K562 (cell line): Measurements from ENCODE around the gene RGS4. TPM values are rescaled to one million over a fixed set of nuclear protein-coding genes. Genes with fewer than 3 reads are reported as not detected.

ENCODE experiments used
- ATAC-seq: fragments of 200-7000 bp; cut with Tn5 transposase; 3 replicates; pipeline ENCODE4 v1.9.1; 2020; ENCODE audit warnings: moderate library complexity
- BruUV-seq: library from RNA; stranded (reverse); fragments of 400-500 nt; replicated peaks from 2 replicates; lab custom pipeline; 2021; lab: Mats Ljungman, UMichigan
- CTCF ChIA-PET: fragments of 300-600 bp; formaldehyde crosslinking; extraction: SDS; loops from one replicate; lab custom pipeline; 2021; ENCODE audit warnings: low intra/inter-chr PET ratio; lab: Yijun Ruan, JAX
- POLR2A ChIA-PET: fragments of 300-600, 350-650 bp; sonication (Branson Sonifier 250); formaldehyde crosslinking; extraction: SDS; loops from one replicate; lab custom pipeline; 2021; ENCODE audit warnings: antibody characterized with exemption, inconsistent platforms; lab: Yijun Ruan, JAX
- DNase-seq, 4 experiments: peaks; one replicate each; pipeline versions ENCODE4 v3.0.0 to v3.0.0-alpha.2; 2011 to 2018; ENCODE audit warnings: low spot score in 3 of 4, mixed read lengths in 3 of 4; ENCODE audit errors: extremely low read depth in 1 of 4
- FAIRE-seq: peaks from 2 replicates; lab custom pipeline; 2011; peaks lifted over from hg19 to GRCh38; lab: Jason Lieb, UNC
- H2AFZ ChIP-seq: 2 replicates; pipeline ENCODE4 v1.6.0; 2011; ENCODE audit warnings: low read depth, low read length, control low read depth, inconsistent platforms
- H3K27ac ChIP-seq: fragments of 200-600 bp; 3 replicates; pipeline ENCODE4 v1.8.0; 2011; ENCODE audit warnings: low read depth, mild to moderate bottlenecking, control low read depth, inconsistent platforms, low read length, moderate library complexity, mixed read lengths; ENCODE audit errors: extremely low read depth
- H3K27me3 ChIP-seq, 2 experiments: fragments of 300-600 bp in 1 of 2; 2 replicates in 1 of 2; 3 replicates in 1 of 2; pipeline versions ENCODE4 v1.6.0 to v1.8.0; 2011; ENCODE audit warnings: inconsistent platforms in 2 of 2, low read length in 2 of 2, mild to moderate bottlenecking in 1 of 2, mixed read lengths in 1 of 2, moderate library complexity in 1 of 2; ENCODE audit not compliant: control insufficient read depth in 2 of 2, insufficient read depth in 2 of 2
- H3K36me3 ChIP-seq: fragments of 300-600 bp; 3 replicates; pipeline ENCODE4 v1.8.0; 2011; ENCODE audit warnings: mild to moderate bottlenecking, low read length, inconsistent platforms; ENCODE audit not compliant: control insufficient read depth, insufficient read depth
- H3K4me1 ChIP-seq, 2 experiments: fragments of 200-600 bp in 1 of 2; replicated peaks in 1 of 2; 2 replicates in 1 of 2; 3 replicates in 1 of 2; pipeline versions ENCODE4 v1.5.1 to v1.8.0; 2011; ENCODE audit warnings: inconsistent platforms in 2 of 2, low read length in 2 of 2, mild to moderate bottlenecking in 1 of 2, mixed read lengths in 1 of 2, moderate library complexity in 1 of 2; ENCODE audit not compliant: control insufficient read depth in 2 of 2, insufficient read depth in 2 of 2
- H3K4me2 ChIP-seq: 2 replicates; pipeline ENCODE4 v1.6.1; 2011; ENCODE audit warnings: low read length, control low read depth, inconsistent platforms, mixed read lengths; ENCODE audit not compliant: insufficient read depth
- H3K4me3 ChIP-seq: fragments of 200-600 bp; sonication (generic), shearing (Covaris generic); 2 replicates; pipeline ENCODE4 v1.5.1; 2016; ENCODE audit warnings: control low read depth, inconsistent platforms
- H3K79me2 ChIP-seq: fragments of 200-600 bp; 3 replicates; pipeline ENCODE4 v1.8.0; 2011; ENCODE audit warnings: low read length, inconsistent platforms; ENCODE audit not compliant: control insufficient read depth, insufficient read depth
- H3K9ac ChIP-seq, 2 experiments: 2 replicates each; pipeline versions ENCODE4 v1.6.0 to v1.6.1; 2011; ENCODE audit warnings: low read depth in 2 of 2, low read length in 2 of 2, control low read depth in 1 of 2, inconsistent platforms in 1 of 2, mild to moderate bottlenecking in 1 of 2, mixed read lengths in 1 of 2; ENCODE audit not compliant: insufficient read depth in 1 of 2
- H3K9me1 ChIP-seq: one replicate; pipeline ENCODE4 v1.6.0; 2011; ENCODE audit warnings: inconsistent platforms, mild to moderate bottlenecking, low read length, moderate library complexity; ENCODE audit not compliant: control insufficient read depth, insufficient read depth
- H3K9me3 ChIP-seq: replicated peaks from 2 replicates; pipeline ENCODE4 v1.5.1; 2011; ENCODE audit warnings: low read depth, low read length, inconsistent platforms; ENCODE audit not compliant: control insufficient read depth, insufficient read depth
- H4K20me1 ChIP-seq: replicated peaks from 2 replicates; pipeline ENCODE4 v1.6.1; 2011; ENCODE audit warnings: low read length, inconsistent platforms, mixed read lengths; ENCODE audit not compliant: control insufficient read depth, insufficient read depth
- ARID1B ChIP-seq: fragments of 450-650 bp; IDR thresholded peaks from 2 replicates; pipeline ENCODE4 v1.6.1; 2016; ENCODE audit warnings: antibody characterized with exemption, mild to moderate bottlenecking, inconsistent platforms
- CBFA2T2 ChIP-seq: fragments of 450-650 bp; conservative IDR thresholded peaks from 2 replicates; pipeline ENCODE4 v1.6.1; 2017; ENCODE audit warnings: mild to moderate bottlenecking
- CCNT2 ChIP-seq: IDR thresholded peaks from 2 replicates; pipeline ENCODE4 v1.6.1; 2011; ENCODE audit warnings: borderline replicate concordance, low read depth, mild to moderate bottlenecking, moderate library complexity, mixed read lengths, low read length; ENCODE audit not compliant: insufficient read length; ENCODE audit errors: extremely low read depth
- ETV5 ChIP-seq: sonication (generic); formaldehyde crosslinking; IDR thresholded peaks from 2 replicates; pipeline ENCODE4 v1.4.0; 2020; ENCODE audit warnings: low read depth, mild to moderate bottlenecking, missing genetic modification reagents
- FOXP1 ChIP-seq: sonication (generic); formaldehyde crosslinking; IDR thresholded peaks from 2 replicates; pipeline ENCODE4 v1.8.0; 2022; ENCODE audit warnings: mild to moderate bottlenecking, missing genetic modification reagents
- HOMEZ ChIP-seq: fragments of 250-450 bp; sonication (Bioruptor Pico); IDR thresholded peaks from 2 replicates; pipeline ENCODE4 v1.4.0; 2020; ENCODE audit warnings: mild to moderate bottlenecking, moderate library complexity
- NR4A1 ChIP-seq, 2 experiments: fragments of 250-450 bp in 1 of 2; fragments of 450-650 bp in 1 of 2; sonication (Bioruptor Pico) in 1 of 2; IDR thresholded peaks; 2 replicates each; pipeline versions ENCODE4 v1.4.0 to v1.6.1; 2016 to 2020; ENCODE audit warnings: mild to moderate bottlenecking in 2 of 2, missing compliant biosample characterization in 1 of 2, missing genetic modification characterization in 1 of 2, moderate library complexity in 1 of 2
- SMAD3 ChIP-seq: fragments of 450-650 bp; formaldehyde crosslinking; conservative IDR thresholded peaks from 2 replicates; pipeline ENCODE4 v1.4.0; 2020; ENCODE audit warnings: mild to moderate bottlenecking
- ZBTB49 ChIP-seq: sonication (generic); formaldehyde crosslinking; IDR thresholded peaks from 2 replicates; pipeline ENCODE4 v1.8.0; 2022; ENCODE audit warnings: missing genetic modification reagents, mild to moderate bottlenecking, borderline replicate concordance
- ZSCAN29 ChIP-seq: fragments of 450-650 bp; IDR thresholded peaks from 2 replicates; pipeline ENCODE4 v1.6.1; 2017
- WGBS: fragments of 100-300 bp; shearing (Covaris generic); methylation state at CpG from one replicate; pipeline ENCODE4 v1.1.6; 2016; ENCODE audit warnings: low coverage, mixed read lengths; ENCODE audit not compliant: insufficient coverage; ENCODE audit errors: missing lambda C conversion rate; 5-methylcytosine and 5-hydroxymethylcytosine counted together
- in situ Hi-C: fragments of 300-500 bp; cut with MboI; formaldehyde crosslinking; loops from 4 replicates; pipeline ENCODE4 v1.15.0; 2018; ENCODE audit warnings: inconsistent platforms, mixed read lengths
- intact Hi-C: fragments of 100-400 bp; cut with micrococcal nuclease; formaldehyde crosslinking; loops from 2 replicates; pipeline ENCODE4 v1.14.2; 2022
- polyA plus RNA-seq, 8 experiments: library from polyadenylated mRNA; depleted of rRNA in 4 of 8; stranded (reverse) in 5 of 8; unstranded in 3 of 8; fragments of >200 nt; fragmentation: Nextera tagmentation in 2 of 8; fragmentation: Illumina TruSeq in 1 of 8; extraction: Ambion mirVana in 2 of 8; extraction: Trizol in 1 of 8; gene quantifications; 2 replicates each; pipeline versions ENCODE4 v1.2.1 to v1.2.3, GENCODE V29; 2011 to 2014; ENCODE audit warnings: inconsistent platforms in 1 of 8, missing spikeins in 1 of 8
- total RNA-seq, 7 experiments: library from RNA; depleted of rRNA in 6 of 7; stranded (reverse); fragments of >200 nt in 6 of 7; fragmentation: Illumina TruSeq in 2 of 7; extraction: Trizol in 2 of 7; gene quantifications; 2 replicates each; pipeline versions ENCODE4 v1.2.1 to v1.2.3, GENCODE V29; 2011 to 2021; ENCODE audit warnings: low replicate concordance in 1 of 7

RGS4 gene
- total and polyA plus RNA-seq, 9 of the 15 experiments (the other 6 are each of a cell fraction or from before 2014, with no cell fraction given), result not detected

GRCh38 chr1:163035446-163036249 is 33.5 kb upstream of the RGS4 start:
- H4K20me1 ChIP-seq, result no peaks in the 10 kb centered on the region
- no peaks in the 10 kb centered on the region for H3K9me3 ChIP-seq
- H3K9ac ChIP-seq, result no peak overlapping the region
- no peaks in the 10 kb centered on the region for H3K9me1 ChIP-seq
- no TSS peak for BruUV-seq
- no peaks in the 10 kb centered on the region for H3K36me3 ChIP-seq
- H3K4me2 ChIP-seq, result no peak overlapping the region
- no peaks in the 10 kb centered on the region for H3K27me3 ChIP-seq
- intact Hi-C loops (no loop called here), in situ Hi-C loops (no loop called here)
- ATAC-seq (no peak), FAIRE-seq (no peak), DNase-seq (no peak)
- ChIA-PET CTCF (interaction anchor here (0.5 kb wide), 1 partner anchor 28 kb away, joined by 3 read pairs; no protein-coding TSS in a partner anchor), POLR2A (no interaction called here)
- H3K27ac ChIP-seq, result no peak overlapping the region
- H2AFZ ChIP-seq, result no peak overlapping the region
- TF ChIP-seq ARID1B (no peak), FOXP1 (no peak), ZSCAN29 (no peak), ETV5 (CRISPR knock-in tag) (no peak), SMAD3 (CRISPR knock-in tag) (no peak), CCNT2 (no peak)
- no peaks in the 10 kb centered on the region for H3K4me1 ChIP-seq
- 0% methylated on average over 3 of the region's 3 CpGs for WGBS
- no peaks in the 10 kb centered on the region for H3K79me2 ChIP-seq
- no peak overlapping the region for H3K4me3 ChIP-seq

GRCh38 chr1:163036671-163037070 is 32.5 kb upstream of the RGS4 start:
- no peak overlapping the region for H3K4me3 ChIP-seq
- H3K4me2 ChIP-seq, result no peak overlapping the region
- DNase-seq (no peak), ATAC-seq (no peak), FAIRE-seq (no peak)
- H4K20me1 ChIP-seq, result no peaks in the 10 kb centered on the region
- intact Hi-C loops, result no loop called here
- no peaks in the 10 kb centered on the region for H3K9me1 ChIP-seq
- no peak overlapping the region for H2AFZ ChIP-seq
- no peaks in the 10 kb centered on the region for H3K9me3 ChIP-seq
- BruUV-seq, result no TSS peak
- CTCF ChIA-PET, result no interaction called here
- H3K36me3 ChIP-seq, result no peaks in the 10 kb centered on the region
- no peaks in the 10 kb centered on the region for H3K27me3 ChIP-seq
- no peak overlapping the region for H3K9ac ChIP-seq
- POLR2A ChIA-PET, result no interaction called here
- 0% methylated on average over 1 of the region's 1 CpG for WGBS
- in situ Hi-C loops, result no loop called here
- no peaks in the 10 kb centered on the region for H3K4me1 ChIP-seq
- H3K27ac ChIP-seq, result no peak overlapping the region
- no peaks in the 10 kb centered on the region for H3K79me2 ChIP-seq
- no peak for TF ChIP-seq NR4A1 (CRISPR knock-in tag; IDR thresholded peaks at IDR 0.05)
- no peak for TF ChIP-seq NR4A1 (tag; IDR thresholded peaks at IDR 0.05)
- TF ChIP-seq ZBTB49 (CRISPR knock-in tag), result no peak
- TF ChIP-seq HOMEZ (CRISPR knock-in tag), result no peak
- TF ChIP-seq CBFA2T2, result no peak
